Measurements from ENCODE around the gene STAM2.
A peak's percentile ranks its signal among the peaks of the same experiment; 100 is the strongest.

The STAM2 gene

GRCh38 chr2:152099367-152100050 lies 76.1 kb downstream of the STAM2 start:
- H3K4me3 ChIP-seq (ENCODE audit: low read depth, low read length) = peak overlapping the region; percentile 71
- no peak for TF ChIP-seq CTCF (IDR thresholded peaks at IDR 0.05; ENCODE audit: low read depth, low read length, missing control alignments)
- no peak for DNase-seq (ENCODE audit: low read depth)

GRCh38 chr2:152098496-152099366 lies 76.8 kb downstream of the STAM2 start, which contains the start of gene CACNB4:
Gene CACNB4, minus strand, starts transcription at chr2:152099044.
- no peak for DNase-seq (ENCODE audit: low read depth)
- H3K4me3 ChIP-seq (ENCODE audit: low read depth, low read length) = peak within 1 kb of the TSS; percentile 71
- no peak for TF ChIP-seq CTCF (IDR thresholded peaks at IDR 0.05; ENCODE audit: low read depth, low read length, missing control alignments)

- no peak for TF ChIP-seq CTCF (IDR thresholded peaks at IDR 0.05; ENCODE audit: low read depth, low read length, missing control alignments)
- peak overlapping the region; percentile 71 for H3K4me3 ChIP-seq (ENCODE audit: low read depth, low read length)
- no peak for DNase-seq (ENCODE audit: low read depth)
Observed at GRCh38 chr2:152097801-152098495, 77.6 kb downstream of the STAM2 start.

GRCh38 chr2:152097290-152097800 lies 78.2 kb downstream of the STAM2 start:
- no peak for DNase-seq (ENCODE audit: low read depth)
- H3K4me3 ChIP-seq (ENCODE audit: low read depth, low read length) = peak overlapping the region; percentile 71
- no peak for TF ChIP-seq CTCF (IDR thresholded peaks at IDR 0.05; ENCODE audit: low read depth, low read length, missing control alignments)

GRCh38 chr2:152095146-152095545 lies 80.4 kb downstream of the STAM2 start:
- DNase-seq (ENCODE audit: low read depth) = no peak
- no peak for TF ChIP-seq CTCF (IDR thresholded peaks at IDR 0.05; ENCODE audit: low read depth, low read length, missing control alignments)
- no peak overlapping the region for H3K4me3 ChIP-seq (ENCODE audit: low read depth, low read length)

- H3K4me3 ChIP-seq (ENCODE audit: low read depth, low read length) = no peak overlapping the region
- TF ChIP-seq CTCF (IDR thresholded peaks at IDR 0.05; ENCODE audit: low read depth, low read length, missing control alignments) = no peak
- DNase-seq (ENCODE audit: low read depth) = no peak
Observed at GRCh38 chr2:152094014-152094413, 81.5 kb downstream of the STAM2 start.
